Measurements from ENCODE around the gene ZSCAN25.
"Not testable (repeated sequence)": the region's sequence is repeated elsewhere in the genome, so short reads cannot be mapped to it uniquely, and the experiment has no call there.

DNA sequence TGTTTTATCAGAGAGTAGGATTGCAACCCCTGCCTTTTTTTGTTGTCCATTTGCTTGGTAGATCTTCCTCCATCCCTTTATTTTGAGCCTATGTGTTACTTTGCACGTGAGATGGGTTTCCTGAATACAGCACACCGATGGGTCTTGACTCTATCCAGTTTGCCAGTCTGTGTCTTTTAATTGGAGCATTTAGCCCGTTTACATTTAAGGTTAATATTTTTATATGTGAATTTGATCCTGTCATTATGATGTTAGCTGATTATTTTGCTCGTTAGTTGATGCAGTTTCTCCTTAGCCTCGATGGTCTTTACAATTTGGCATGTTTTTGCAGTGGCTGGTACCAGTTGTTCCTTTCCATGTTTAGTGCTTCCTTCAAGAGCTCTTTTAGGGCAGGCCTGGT, 41.1 kb downstream of the ZSCAN25 start:
- TF ChIP-seq, protein P1, sequence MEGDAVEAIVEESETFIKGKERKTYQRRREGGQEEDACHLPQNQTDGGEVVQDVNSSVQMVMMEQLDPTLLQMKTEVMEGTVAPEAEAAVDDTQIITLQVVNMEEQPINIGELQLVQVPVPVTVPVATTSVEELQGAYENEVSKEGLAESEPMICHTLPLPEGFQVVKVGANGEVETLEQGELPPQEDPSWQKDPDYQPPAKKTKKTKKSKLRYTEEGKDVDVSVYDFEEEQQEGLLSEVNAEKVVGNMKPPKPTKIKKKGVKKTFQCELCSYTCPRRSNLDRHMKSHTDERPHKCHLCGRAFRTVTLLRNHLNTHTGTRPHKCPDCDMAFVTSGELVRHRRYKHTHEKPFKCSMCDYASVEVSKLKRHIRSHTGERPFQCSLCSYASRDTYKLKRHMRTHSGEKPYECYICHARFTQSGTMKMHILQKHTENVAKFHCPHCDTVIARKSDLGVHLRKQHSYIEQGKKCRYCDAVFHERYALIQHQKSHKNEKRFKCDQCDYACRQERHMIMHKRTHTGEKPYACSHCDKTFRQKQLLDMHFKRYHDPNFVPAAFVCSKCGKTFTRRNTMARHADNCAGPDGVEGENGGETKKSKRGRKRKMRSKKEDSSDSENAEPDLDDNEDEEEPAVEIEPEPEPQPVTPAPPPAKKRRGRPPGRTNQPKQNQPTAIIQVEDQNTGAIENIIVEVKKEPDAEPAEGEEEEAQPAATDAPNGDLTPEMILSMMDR (IDR thresholded peaks at IDR 0.05), result not testable (repeated sequence)
- TF ChIP-seq POLR2A (IDR thresholded peaks at IDR 0.05), result not testable (repeated sequence)

All from right lobe of liver (tissue), 4 donors.